Measurements from ENCODE around the gene COL4A5.

- TF ChIP-seq CTCF (IDR thresholded peaks at IDR 0.05; ENCODE audit: low read length) = no peak
- TF ChIP-seq EZH2 (IDR thresholded peaks at IDR 0.05; ENCODE audit: borderline replicate concordance, low read length) = no peak
These were observed 76.5 kb downstream of the COL4A5 start for GRCh38 chrX:108516184-108516583.
